Caco-2 (cell line): ENCODE results near the gene SLC9C1. TPM values are rescaled to one million over a fixed set of nuclear protein-coding genes. Genes with fewer than 3 reads are reported as not detected.

Experiments
- BruUV-seq: library from RNA; stranded (reverse); fragments of 400-500 nt; replicated peaks from 2 replicates; lab custom pipeline; 2021; lab: Mats Ljungman, UMichigan
- CTCF ChIA-PET: fragments of 300-600 bp; sonication (Branson Sonifier 250); formaldehyde crosslinking; loops from one replicate; lab custom pipeline; 2022; ENCODE audit warnings: antibody characterized with exemption; lab: Charles Lee
- POLR2A ChIA-PET: fragments of 300-600 bp; sonication (Branson Sonifier 250); formaldehyde crosslinking; loops from one replicate; lab custom pipeline; 2022; ENCODE audit warnings: antibody characterized with exemption; lab: Charles Lee
- DNase-seq, 2 experiments: peaks; one replicate each; pipeline versions ENCODE4 v3.0.0 to v3.0.0-alpha.2; 2020 to 2022
- H3K27me3 ChIP-seq: replicated peaks from 2 replicates; pipeline ENCODE4 v1.6.0; 2011; ENCODE audit warnings: low read length; ENCODE audit not compliant: control insufficient read depth, insufficient read depth
- H3K36me3 ChIP-seq: 2 replicates; pipeline ENCODE4 v1.5.1; 2011; ENCODE audit warnings: low read length; ENCODE audit not compliant: control insufficient read depth, insufficient read depth
- H3K4me1 ChIP-seq: fragments of 250-450 bp; sonication (Bioruptor Pico); 2 replicates; pipeline ENCODE4 v1.5.1; 2020; ENCODE audit warnings: mild to moderate bottlenecking
- H3K4me3 ChIP-seq: 2 replicates; pipeline ENCODE4 v1.5.1; 2011; ENCODE audit warnings: low read depth, mild to moderate bottlenecking, control low read depth, low read length
- H3K9me3 ChIP-seq: fragments of 250-450 bp; sonication (Bioruptor Pico); 2 replicates; pipeline ENCODE4 v1.5.1; 2020; ENCODE audit warnings: mild to moderate bottlenecking, moderate library complexity
- H3K27ac Mint-ChIP-seq: one replicate; pipeline ENCODE4 v1.8.0; 2022; ENCODE audit warnings: mixed read lengths; ENCODE audit not compliant: unreplicated experiment
- H3K27me3 Mint-ChIP-seq: one replicate; pipeline ENCODE4 v1.8.0; 2022; ENCODE audit warnings: mixed read lengths; ENCODE audit not compliant: insufficient read depth, unreplicated experiment
- H3K36me3 Mint-ChIP-seq: one replicate; pipeline ENCODE4 v1.8.0; 2022; ENCODE audit warnings: mild to moderate bottlenecking, mixed read lengths; ENCODE audit not compliant: insufficient read depth, unreplicated experiment
- H3K4me1 Mint-ChIP-seq: one replicate; pipeline ENCODE4 v1.8.0; 2022; ENCODE audit warnings: low read depth, mixed read lengths; ENCODE audit not compliant: unreplicated experiment
- H3K4me3 Mint-ChIP-seq: one replicate; pipeline ENCODE4 v1.8.0; 2022; ENCODE audit warnings: mild to moderate bottlenecking, moderate library complexity, mixed read lengths; ENCODE audit not compliant: unreplicated experiment
- H3K9me3 Mint-ChIP-seq: one replicate; pipeline ENCODE4 v1.8.0; 2022; ENCODE audit warnings: mixed read lengths; ENCODE audit not compliant: unreplicated experiment
- intact Hi-C: fragments of 100-400 bp; cut with micrococcal nuclease; formaldehyde crosslinking; loops from one replicate; pipeline ENCODE4 v1.10.0; 2022; ENCODE audit not compliant: unreplicated experiment
- total RNA-seq: library from RNA; stranded (reverse); gene quantifications from 2 replicates; pipeline ENCODE4 v1.2.3, GENCODE V29; 2022
- TF ChIP-seq, protein P1 (sequence below), 2 experiments: fragments of 200-600 bp in 1 of 2; IDR thresholded peaks; 1 replicate in 1 of 2; 2 replicates in 1 of 2; pipeline versions ENCODE4 v1.5.1 to v1.8.0; 2011 to 2022; ENCODE audit warnings: antibody characterized with exemption in 1 of 2, control low read depth in 1 of 2, inconsistent platforms in 1 of 2, low read depth in 1 of 2, low read length in 1 of 2, mild to moderate bottlenecking in 1 of 2, moderate library complexity in 1 of 2; ENCODE audit not compliant: insufficient read depth in 1 of 2, severe bottlenecking in 1 of 2, unreplicated experiment in 1 of 2

SLC9C1 gene
- total RNA-seq, 1 experiment from 2014 or later = not detected

DNA sequence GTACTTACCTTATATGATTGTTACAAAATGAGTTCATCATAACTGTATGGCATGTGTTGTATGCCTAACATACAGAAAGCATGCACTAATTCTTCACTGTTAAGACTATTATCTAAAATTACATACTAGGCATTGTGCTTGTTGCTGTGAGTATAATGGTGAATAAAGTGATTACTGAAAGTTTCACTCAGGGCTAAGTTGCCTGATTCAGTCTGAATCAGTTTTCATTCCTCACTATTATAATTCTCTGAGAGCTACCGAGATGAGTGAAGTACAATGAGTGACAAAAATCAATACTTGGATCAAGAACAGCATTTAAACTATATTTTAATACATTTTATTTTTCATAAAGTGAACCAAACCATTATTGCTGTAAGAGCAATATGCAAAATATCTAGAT lies 153.4 kb downstream of the SLC9C1 start:
- no TSS peak for BruUV-seq
- no peak overlapping the region for H3K4me3 Mint-ChIP-seq
- TF ChIP-seq, protein P1, sequence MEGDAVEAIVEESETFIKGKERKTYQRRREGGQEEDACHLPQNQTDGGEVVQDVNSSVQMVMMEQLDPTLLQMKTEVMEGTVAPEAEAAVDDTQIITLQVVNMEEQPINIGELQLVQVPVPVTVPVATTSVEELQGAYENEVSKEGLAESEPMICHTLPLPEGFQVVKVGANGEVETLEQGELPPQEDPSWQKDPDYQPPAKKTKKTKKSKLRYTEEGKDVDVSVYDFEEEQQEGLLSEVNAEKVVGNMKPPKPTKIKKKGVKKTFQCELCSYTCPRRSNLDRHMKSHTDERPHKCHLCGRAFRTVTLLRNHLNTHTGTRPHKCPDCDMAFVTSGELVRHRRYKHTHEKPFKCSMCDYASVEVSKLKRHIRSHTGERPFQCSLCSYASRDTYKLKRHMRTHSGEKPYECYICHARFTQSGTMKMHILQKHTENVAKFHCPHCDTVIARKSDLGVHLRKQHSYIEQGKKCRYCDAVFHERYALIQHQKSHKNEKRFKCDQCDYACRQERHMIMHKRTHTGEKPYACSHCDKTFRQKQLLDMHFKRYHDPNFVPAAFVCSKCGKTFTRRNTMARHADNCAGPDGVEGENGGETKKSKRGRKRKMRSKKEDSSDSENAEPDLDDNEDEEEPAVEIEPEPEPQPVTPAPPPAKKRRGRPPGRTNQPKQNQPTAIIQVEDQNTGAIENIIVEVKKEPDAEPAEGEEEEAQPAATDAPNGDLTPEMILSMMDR (IDR thresholded peaks at IDR 0.05; ENCODE audit: insufficient read depth in 1 of 2, low read depth in 1 of 2, low read length in 1 of 2, severe bottlenecking in 1 of 2, unreplicated experiment in 1 of 2) = no peak
- peaks cover 4% of the 10 kb centered on the region for H3K9me3 Mint-ChIP-seq
- CTCF ChIA-PET = no interaction called here
- intact Hi-C loops = no loop called here
- POLR2A ChIA-PET = no interaction called here
- no peaks in the 10 kb centered on the region for H3K36me3 ChIP-seq
- DNase-seq = no peak
- peaks cover 5% of the 10 kb centered on the region for H3K4me1 Mint-ChIP-seq
- no peak overlapping the region for H3K27ac Mint-ChIP-seq
- no peak overlapping the region for H3K4me3 ChIP-seq
- H3K27me3 Mint-ChIP-seq = no peaks in the 10 kb centered on the region
- H3K9me3 ChIP-seq = 0 out of 2 replicates have a peak, but pooled peaks cover 3% of the 10 kb centered on the region
- H3K36me3 Mint-ChIP-seq = peaks cover 6% of the 10 kb centered on the region
- H3K4me1 ChIP-seq = no peaks in the 10 kb centered on the region
- no peaks in the 10 kb centered on the region for H3K27me3 ChIP-seq

DNA sequence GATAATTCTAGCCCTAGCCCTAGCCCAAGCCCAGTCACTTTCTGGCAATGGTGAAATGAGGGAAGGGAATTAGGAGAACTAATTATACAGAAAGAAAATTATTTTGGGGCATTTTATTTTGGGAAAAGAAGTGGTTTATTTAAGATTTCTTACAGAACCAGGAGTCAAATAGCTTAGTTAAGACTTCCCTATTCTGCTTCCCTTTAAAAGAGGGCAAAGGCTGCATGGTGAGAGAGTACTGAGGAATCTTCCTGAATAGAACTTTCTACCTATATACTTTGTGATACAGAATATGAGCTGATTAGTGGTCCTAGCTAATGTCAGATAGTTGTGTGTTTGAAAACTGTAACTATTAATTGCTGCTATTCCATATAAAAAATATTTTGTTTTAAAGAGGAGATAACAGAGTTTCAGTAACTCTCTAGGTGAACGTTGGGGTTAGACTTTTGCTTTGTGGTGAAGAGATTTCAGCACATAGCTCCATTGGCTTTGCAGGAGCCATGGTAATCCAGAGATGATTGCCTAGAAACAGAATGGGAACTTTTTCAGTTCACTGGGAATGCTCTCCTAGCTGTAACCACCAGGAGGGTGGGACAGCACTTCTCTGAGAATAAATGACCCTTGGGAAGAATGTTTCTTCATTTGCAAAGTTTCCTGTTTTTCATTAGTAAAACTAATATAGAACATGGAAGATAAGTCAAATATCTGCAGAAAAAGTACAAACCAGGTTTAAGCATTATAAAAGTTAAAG lies 155.6 kb downstream of the SLC9C1 start:
- Histone ChIP-seq H3K9me3 (0 out of 2 replicates have a peak, but pooled peaks cover 3% of the 10 kb centered on the region), H3K36me3 (no peaks in the 10 kb centered on the region), H3K4me3 (no peak overlapping the region), H3K27me3 (no peaks in the 10 kb centered on the region), H3K4me1 (no peaks in the 10 kb centered on the region)
- no peak for DNase-seq
- intact Hi-C loops = no loop called here
- H3K4me1 Mint-ChIP-seq = peaks cover 5% of the 10 kb centered on the region
- H3K27me3 Mint-ChIP-seq = no peaks in the 10 kb centered on the region
- BruUV-seq = no TSS peak
- no peak overlapping the region for H3K27ac Mint-ChIP-seq
- no peaks in the 10 kb centered on the region for H3K9me3 Mint-ChIP-seq
- ChIA-PET POLR2A (no interaction called here), CTCF (interaction anchor here (1.4 kb wide), 2 partner anchors 27 to 155 kb away, joined by 6 to 7 read pairs; no protein-coding TSS in a partner anchor)
- TF ChIP-seq, protein P1 (IDR thresholded peaks at IDR 0.05; ENCODE audit: insufficient read depth in 1 of 2, low read depth in 1 of 2, low read length in 1 of 2, severe bottlenecking in 1 of 2, unreplicated experiment in 1 of 2) = no peak
- no peak overlapping the region for H3K4me3 Mint-ChIP-seq
- peaks cover 8% of the 10 kb centered on the region for H3K36me3 Mint-ChIP-seq

DNA sequence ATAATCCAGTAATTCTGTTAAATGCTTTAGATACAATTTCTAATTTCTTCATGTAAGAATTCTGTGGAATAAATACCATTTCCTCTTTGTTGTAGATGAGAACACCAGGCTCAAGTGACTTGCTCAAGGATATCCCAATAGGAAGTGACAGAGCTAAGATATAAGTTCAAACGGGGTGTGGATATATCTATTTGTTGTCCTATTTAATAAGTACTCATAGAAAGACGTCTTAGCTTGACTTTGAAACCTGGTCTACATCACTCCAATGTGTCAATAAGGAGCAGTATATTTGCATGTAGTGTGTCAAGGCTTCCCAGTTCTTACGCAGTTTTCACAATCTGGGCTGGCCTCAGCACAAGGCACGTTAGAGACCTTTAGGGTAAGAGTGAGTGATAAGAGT lies 156.2 kb downstream of the SLC9C1 start:
- no peak overlapping the region for H3K27ac Mint-ChIP-seq
- H3K9me3 Mint-ChIP-seq = no peaks in the 10 kb centered on the region
- TF ChIP-seq, protein P1 (IDR thresholded peaks at IDR 0.05; ENCODE audit: insufficient read depth in 1 of 2, low read depth in 1 of 2, low read length in 1 of 2, severe bottlenecking in 1 of 2, unreplicated experiment in 1 of 2) = no peak
- H3K4me3 Mint-ChIP-seq = no peak overlapping the region
- no peaks in the 10 kb centered on the region for H3K36me3 ChIP-seq
- H3K36me3 Mint-ChIP-seq = peaks cover 6% of the 10 kb centered on the region
- ChIA-PET POLR2A (interaction anchor here (1.0 kb wide), 1 partner anchor 47 kb away, joined by 3 read pairs; no protein-coding TSS in a partner anchor), CTCF (interaction anchor here (1.0 to 1.4 kb wide), 4 partner anchors 9 to 156 kb away, joined by 6 to 13 read pairs (median 6); partner anchors contain the start of gene SLC9C1)
- no peaks in the 10 kb centered on the region for H3K27me3 ChIP-seq
- no TSS peak for BruUV-seq
- H3K4me1 ChIP-seq = no peaks in the 10 kb centered on the region
- DNase-seq = no peak
- intact Hi-C loops = loop anchor here (1.0 to 2.0 kb wide), 5 partner anchors 156 to 394 kb away; no protein-coding TSS in a partner anchor
- H3K27me3 Mint-ChIP-seq = no peaks in the 10 kb centered on the region
- H3K4me1 Mint-ChIP-seq = peaks cover 5% of the 10 kb centered on the region
- no peak overlapping the region for H3K4me3 ChIP-seq
- 0 out of 2 replicates have a peak, but pooled peaks cover 3% of the 10 kb centered on the region for H3K9me3 ChIP-seq
